Endometrium (tissue), 2 donors: ENCODE measurements around the gene SSH2.
"Not testable (repeated sequence)": the region's sequence is repeated elsewhere in the genome, so short reads cannot be mapped to it uniquely, and the experiment has no call there.

ENCODE experiments used
- FAIRE-seq: peaks from 2 replicates; lab custom pipeline; 2012; peaks lifted over from hg19 to GRCh38; lab: Jason Lieb, UNC
- donor health status: control.
- donor health status: control.

Gene SSH2, protein sequence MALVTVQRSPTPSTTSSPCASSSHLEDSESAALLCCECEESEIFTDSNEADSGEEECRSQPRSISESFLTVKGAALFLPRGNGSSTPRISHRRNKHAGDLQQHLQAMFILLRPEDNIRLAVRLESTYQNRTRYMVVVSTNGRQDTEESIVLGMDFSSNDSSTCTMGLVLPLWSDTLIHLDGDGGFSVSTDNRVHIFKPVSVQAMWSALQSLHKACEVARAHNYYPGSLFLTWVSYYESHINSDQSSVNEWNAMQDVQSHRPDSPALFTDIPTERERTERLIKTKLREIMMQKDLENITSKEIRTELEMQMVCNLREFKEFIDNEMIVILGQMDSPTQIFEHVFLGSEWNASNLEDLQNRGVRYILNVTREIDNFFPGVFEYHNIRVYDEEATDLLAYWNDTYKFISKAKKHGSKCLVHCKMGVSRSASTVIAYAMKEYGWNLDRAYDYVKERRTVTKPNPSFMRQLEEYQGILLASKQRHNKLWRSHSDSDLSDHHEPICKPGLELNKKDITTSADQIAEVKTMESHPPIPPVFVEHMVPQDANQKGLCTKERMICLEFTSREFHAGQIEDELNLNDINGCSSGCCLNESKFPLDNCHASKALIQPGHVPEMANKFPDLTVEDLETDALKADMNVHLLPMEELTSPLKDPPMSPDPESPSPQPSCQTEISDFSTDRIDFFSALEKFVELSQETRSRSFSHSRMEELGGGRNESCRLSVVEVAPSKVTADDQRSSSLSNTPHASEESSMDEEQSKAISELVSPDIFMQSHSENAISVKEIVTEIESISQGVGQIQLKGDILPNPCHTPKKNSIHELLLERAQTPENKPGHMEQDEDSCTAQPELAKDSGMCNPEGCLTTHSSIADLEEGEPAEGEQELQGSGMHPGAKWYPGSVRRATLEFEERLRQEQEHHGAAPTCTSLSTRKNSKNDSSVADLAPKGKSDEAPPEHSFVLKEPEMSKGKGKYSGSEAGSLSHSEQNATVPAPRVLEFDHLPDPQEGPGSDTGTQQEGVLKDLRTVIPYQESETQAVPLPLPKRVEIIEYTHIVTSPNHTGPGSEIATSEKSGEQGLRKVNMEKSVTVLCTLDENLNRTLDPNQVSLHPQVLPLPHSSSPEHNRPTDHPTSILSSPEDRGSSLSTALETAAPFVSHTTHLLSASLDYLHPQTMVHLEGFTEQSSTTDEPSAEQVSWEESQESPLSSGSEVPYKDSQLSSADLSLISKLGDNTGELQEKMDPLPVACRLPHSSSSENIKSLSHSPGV (N-terminal part only)

DNA sequence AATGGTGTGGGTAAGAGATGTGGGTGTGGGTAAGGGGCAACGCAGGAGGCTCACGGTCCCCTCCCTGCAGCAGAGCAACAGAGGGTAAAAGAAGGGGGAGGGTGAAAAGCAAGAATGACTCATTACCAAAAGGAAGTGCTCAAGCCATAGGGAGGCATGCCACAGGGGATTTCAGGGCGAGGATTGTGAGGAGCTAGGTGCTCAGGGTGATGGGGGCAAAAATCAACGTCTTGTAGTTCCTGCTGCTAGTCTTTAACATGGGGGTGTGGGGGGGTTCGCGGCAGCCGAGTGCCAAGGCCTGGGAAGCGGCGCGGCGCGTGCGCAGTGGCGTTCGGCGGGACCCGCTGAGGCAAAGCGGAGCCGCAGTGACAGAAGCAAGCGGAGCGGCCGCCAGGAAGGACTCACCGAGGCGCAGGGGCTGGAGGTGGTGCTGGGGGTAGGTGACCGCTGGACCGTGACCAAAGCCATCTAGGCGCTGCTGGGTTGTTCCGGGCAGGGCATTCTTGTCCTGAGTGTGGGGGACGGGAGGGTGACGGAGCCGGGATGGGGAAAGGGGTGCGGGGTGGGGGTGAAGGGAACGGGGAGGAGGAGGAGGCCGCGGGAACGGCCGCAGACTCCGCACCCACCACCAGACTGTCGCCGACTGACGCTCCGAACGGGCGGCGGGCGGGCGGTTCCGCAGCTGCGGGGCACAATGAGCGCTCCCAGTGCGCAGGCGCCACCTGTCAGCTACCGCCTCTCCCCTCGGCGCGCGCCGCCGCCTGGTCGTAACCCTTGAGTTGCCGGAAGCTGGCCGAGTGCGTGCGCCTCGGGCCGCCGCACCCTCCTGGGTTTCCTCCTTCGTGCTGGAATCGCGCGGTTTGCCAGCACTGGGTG is at the start of gene SSH2:
SSH2 (minus strand) TSS at position 696 of the 876 bp plus-strand sequence; CDS start at position 468, 228 bp downstream.
- FAIRE-seq, result no peak

DNA sequence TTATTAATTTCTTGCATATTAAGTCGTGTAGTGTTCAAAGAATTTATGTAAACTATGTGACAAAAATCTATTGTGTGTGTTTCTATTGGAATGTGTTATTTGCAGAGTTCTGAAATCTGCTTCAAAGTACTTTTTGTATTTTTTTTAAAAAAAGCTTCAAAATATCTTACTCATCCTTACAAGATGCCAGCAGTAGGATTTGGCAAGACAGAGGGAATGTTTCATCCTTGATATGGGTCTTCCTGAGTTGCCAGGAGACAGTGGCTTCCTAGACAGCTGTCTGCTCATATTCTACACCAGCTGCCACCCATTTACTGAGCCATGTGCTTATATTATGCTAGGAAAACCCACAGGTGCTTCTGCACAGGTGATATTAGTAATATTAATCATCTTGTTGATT is 47.8 kb upstream of the SSH2 start:
- no peak for FAIRE-seq

DNA sequence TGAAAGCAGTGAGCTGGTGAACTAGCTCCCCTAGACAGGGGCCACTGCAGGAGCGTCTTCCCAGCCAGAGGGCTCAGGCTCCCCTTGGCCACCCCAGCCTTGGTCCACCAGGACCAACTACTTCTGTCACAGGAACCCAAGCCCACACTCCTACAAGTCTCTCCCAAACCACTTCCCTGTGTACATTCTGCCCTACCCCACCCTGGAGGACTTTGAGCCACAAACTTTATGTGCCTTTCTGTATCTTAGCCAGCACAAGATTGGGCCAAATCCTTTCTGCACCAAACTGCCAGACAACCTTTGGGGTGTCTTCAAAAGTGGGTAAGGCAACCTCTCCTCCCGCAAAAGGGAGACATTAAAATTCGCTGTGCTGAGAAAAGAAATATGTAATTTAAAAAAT is 43.0 kb upstream of the SSH2 start:
- no peak for FAIRE-seq

DNA sequence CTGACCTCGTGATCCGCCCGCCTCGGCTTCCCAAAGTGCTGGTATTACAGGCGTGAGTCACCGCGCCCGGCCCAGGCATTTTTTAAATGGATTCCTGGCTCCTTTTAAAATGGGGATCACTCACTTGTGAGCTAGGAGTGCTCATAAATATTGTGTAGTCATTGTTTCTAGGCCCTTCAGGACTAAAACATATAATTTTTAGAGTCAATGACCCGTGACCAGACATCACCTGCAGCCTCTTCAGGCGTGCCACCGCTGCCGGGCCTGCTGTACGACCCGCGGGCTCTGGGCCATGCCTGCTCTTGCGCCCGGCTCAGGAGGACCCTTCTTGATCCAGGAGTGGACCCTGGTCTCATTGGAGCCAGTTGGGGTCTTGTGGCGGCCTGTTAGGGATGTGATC is 42.2 kb upstream of the SSH2 start:
- no peak for FAIRE-seq

DNA sequence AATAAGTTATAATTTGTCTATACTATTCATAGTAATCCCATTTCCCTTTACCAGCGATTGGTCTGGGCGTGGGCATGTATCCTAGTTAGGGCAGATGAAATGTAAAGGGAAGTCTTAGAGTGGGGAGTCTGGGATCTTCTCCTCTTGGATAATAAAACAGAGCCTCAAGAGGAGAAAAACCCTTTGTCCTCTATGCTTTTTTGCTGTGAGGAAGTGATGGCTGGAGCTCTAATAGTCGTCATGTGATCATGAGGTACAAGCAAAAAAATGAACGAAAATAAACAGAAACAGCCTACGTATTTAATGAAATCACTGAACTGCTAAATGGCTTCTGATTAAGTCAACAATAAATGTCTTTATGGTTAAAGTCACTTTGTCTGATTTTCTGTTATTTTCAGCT is 38.2 kb upstream of the SSH2 start:
- FAIRE-seq, result no peak

DNA sequence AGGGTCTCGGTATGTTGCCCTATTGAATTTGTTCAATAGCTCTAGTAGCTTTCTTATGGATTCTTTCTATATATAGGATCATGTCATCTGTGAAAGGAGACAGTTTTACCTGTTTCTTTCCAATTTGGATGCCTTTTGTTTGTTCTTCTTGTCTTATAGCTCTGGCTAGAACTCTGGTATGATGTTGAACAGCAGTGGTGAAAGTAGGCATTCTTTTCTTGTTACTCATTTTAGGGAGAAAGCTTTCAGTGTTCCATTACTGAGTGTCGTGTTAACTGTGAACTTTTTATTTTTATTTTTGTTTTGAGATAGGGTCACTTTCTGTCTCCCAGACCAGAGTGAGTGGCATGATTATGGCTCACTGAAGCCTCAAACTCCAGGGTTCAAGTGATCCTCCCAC is 32.6 kb upstream of the SSH2 start:
- no peak for FAIRE-seq

DNA sequence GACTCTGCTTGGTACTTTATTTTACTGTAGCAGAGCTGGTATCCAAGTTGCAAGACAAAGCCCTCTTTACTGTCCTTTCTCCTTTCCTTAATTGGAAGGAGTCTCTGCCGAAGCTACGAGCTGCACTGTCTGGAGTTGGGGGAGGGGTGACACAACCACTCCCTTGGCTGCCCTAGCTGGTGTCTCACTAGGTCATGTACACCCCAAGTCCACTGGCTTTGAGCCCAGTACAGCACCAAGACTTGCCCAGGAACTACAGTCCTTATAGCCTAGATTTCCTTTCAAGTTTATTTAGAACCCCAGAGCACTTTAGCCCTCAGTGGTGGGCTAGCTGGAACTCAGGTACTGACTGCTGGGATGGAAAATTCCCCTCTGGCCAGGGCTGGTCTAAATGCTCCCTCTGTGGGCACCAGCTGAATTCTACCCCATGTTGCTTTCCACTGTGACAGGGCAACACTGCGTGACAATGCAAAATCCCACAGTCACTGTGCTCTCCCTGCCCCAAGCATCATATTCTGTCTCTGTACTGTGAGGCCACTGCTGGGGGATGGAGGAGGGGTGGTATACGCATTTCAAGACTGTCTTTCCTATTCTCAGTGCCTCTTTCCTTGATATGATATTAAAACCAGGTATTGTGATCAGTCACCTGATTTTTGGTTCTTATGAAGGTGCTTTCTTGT is 29.8 kb upstream of the SSH2 start:
- FAIRE-seq, result no peak

DNA sequence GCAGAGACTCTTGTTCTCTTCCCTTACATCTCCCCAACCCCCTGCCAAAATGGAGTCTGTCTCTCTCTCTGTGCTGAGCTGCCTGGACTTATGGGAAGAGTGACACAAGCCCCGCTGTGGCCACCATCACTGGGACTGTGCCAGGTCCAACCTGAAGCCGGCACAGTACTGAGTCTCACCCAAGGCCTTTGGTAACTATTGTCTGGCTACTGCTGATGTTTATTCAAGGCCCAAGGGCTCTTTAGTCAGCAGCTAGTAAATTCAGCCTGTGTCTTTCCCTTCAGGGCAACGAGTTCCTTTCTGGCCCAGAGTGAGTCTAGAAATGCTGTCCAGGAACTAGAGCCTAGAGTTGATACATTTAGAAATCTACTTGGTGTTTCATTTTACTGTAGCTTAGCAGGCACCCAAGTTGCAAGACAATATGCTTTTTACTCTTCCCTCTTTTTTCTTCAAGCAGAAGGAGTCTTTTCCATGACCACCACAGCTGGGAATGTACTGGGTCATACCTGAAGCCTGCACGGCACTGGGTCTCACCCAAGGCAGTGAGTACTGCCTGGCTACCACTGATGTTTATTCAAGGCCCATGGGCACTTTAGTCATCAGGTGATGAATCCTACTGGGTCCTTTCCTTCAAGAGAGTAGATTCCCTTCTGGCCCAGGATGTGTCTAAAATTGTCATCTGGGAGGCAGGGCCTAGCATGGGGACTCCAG is 29.1 kb upstream of the SSH2 start:
- no peak for FAIRE-seq

DNA sequence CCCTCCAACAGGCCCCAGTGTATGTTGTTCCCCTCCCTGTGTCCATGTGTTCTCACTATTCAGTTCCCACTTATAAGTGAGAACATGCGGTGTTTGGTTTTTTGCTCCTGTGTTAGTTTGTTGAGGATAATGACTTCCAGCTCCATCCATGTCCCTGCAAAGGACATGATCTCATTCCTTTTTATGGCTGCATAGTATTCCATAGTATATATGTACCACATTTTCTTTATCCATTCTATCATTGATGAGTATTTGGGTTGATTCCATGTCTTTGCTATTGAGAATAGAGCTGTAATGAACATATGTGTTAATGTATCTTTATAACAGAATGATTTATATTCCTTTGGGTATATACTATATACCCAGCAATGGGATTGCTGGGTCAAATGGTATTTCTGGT is 27.5 kb upstream of the SSH2 start:
- FAIRE-seq, result not testable (repeated sequence)

DNA sequence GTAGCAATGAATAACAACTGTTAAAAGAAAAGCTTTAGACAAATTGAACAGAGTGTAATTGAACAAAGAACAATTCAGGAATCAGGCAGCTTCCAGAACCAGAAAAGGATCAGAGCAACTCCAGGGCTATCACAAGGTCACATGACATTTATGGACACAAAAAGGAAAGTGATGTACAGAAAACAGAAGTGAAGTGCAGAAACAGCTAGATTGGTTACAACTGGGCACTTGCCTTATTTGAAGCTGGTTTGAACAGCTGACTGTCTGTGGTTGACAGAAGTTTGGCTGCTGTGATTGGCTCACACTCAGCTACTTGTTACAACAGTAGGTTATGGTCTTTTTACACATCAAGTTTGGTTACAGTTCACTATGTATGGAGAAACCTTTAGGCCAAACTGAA is 26.2 kb upstream of the SSH2 start:
- no peak for FAIRE-seq

DNA sequence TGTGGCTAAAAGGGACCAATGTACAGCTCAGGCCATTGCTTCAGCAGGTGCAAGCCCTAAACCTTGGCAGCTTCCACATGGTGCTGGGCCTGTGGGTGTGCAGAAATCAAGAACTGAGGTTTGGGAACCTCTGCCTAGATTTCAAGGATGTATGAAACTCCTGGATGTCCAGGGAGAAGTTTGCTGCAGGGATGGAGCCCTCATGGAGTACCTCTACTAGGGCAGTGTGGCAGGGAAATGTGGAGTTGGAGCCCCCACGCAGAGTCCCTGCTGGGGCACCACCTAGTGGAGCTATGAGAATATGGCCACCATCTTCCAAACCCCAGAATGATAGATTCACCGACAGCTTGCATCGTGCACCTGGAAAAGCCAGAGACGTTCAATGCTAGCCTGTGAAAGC is 24.4 kb upstream of the SSH2 start:
- FAIRE-seq, result no peak

DNA sequence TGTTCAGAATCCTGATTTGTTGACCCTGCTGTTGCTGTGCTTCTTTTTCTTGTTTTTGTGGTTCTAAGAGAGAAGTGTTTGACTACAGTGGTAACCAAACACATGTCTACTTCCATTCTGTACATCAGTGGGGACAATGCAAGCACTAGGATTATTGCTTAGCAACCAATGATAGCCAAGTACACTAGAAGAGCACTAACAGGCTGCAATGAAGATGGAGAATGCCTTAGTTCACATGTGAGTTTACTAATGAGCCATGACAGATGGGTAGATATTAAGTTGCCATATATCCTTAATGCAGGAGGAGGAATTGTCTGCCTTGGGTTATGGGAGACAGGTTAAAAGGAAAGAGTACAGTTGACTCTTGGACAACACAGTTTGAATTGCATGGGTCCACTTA is 19.7 kb upstream of the SSH2 start:
- no peak for FAIRE-seq

DNA sequence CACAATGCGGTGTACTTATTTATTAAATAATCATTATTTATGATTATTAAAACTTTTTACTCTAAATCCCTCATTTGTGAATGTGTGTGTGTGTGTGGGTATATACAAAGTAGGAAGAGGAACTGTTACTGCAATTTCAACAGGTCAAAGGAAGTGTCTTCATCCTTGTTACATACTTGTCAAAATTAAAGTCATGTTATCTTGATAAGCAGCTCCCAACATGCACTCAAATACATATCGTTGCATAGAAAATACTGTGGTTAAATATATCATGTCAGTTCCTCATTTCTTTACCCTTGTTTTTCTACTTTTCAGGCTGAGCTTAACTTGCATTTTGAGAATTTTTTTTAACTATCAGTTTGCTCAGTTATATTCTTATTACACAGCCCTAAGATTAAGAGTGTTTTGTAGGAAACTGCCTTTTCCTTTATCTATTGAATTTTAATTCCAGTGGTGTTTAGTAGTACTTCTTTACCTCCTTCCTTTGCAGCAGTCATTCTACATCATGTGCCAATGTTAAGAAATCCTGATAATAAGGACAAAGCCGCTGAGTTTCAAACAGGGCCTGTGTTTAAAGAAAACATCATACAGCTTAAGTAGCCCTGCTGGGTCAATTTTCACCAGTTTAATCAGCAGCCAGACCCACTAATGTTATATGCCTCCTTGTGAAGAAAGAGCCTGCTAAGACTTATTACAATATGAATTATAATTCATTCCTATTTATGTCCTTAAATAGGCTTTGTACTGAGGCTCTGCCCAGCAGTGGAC is 18.6 kb upstream of the SSH2 start:
- FAIRE-seq, result no peak

DNA sequence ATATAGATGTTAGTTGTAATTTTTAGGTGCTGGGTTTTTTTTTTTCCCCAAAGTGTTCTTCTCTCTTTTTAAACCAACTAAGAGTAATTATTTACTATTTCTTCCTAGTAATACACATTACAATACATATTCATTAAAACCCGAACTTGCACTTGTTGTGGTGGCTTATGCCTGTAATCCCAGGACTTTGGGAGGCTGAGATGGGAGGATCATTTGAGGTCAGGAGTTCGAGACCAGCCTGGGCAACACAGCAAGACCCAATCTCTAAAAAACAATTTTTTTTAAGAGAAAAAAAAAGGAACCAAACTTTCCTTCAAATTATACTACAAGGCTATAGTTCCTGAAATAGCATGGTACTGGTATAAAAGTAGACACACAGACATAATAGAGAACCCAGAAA is 15.3 kb upstream of the SSH2 start:
- FAIRE-seq, result no peak

DNA sequence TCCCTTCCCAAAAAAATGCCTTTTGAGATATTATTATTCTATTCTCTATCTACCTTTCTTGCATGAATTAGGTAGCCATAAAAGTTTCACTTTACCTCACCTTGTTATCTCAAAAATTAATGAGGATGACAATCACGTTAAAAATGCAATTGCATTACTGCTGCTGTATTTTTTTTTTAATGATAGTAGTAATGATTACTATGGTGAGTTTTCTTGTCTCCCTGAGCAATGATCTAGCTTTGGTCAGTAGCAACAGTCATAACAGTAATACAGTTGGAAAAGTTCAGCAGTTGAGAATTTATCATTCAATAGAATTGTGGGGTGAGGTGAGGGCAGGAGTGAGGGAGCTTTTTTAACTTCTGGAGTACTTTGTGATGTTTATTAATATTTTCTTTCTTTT is 11.3 kb upstream of the SSH2 start, which contains the start of gene EFCAB5:
EFCAB5 (plus strand) TSS at position 301 of the 400 bp plus-strand sequence. CDS start 163 bp downstream, outside the sequence.
- FAIRE-seq, result no peak

DNA sequence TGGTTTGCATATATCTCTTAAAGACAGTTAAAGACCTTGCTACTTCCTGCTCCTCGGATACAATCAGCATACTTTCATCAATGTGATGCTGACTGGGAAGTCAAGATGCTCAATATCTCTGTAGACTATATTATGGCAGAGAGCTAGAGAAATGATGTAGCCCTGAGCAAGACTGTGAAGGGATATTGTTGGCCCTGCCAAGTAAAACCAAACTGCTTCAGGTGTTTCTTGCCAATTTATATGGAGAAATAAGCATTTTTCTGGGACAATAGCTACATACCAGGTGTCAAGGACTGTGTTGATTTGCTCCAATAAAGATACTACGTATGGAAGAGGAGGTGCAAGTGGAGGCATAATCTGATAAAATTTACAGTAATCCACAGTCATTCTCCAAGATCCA is 6.7 kb upstream of the SSH2 start:
- FAIRE-seq, result no peak

DNA sequence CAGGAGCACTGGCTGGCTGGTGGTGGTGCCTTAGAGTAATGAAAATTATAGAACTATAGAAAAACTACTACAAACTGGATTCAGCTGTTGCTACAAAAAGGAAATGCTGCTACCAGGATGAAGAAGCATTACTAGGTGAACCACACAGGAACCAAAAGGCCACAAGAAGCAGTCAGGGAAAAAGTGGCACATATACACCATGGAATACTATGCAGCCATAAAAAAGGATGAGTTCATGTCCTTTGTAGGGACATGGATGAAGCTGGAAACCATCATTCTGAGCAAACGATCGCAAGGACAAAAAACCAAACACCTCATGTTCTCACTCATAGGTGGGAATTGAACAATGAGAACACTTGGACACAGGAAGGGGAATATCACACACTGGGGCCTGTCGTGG is 5.9 kb upstream of the SSH2 start:
- not testable (repeated sequence) for FAIRE-seq

DNA sequence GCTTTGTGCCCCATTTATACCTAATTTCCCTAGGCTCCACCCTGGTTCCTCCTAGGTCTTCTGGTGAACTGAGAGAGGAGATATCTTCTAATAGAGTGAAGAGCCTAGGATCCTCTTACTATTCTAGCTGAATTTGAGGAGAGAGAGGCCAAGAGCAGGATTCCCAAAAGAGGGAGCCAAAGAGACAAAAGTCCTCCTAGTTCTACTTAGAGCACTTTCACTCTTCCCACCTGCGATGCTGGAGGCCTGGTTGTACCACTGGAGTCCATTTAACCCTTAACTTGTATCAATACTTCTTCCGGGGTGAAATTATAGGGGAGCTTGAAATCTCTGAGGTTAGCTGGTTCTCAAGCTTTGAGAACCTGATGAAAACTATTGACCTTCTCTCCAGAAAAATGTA is 3.4 kb upstream of the SSH2 start:
- FAIRE-seq, result no peak

DNA sequence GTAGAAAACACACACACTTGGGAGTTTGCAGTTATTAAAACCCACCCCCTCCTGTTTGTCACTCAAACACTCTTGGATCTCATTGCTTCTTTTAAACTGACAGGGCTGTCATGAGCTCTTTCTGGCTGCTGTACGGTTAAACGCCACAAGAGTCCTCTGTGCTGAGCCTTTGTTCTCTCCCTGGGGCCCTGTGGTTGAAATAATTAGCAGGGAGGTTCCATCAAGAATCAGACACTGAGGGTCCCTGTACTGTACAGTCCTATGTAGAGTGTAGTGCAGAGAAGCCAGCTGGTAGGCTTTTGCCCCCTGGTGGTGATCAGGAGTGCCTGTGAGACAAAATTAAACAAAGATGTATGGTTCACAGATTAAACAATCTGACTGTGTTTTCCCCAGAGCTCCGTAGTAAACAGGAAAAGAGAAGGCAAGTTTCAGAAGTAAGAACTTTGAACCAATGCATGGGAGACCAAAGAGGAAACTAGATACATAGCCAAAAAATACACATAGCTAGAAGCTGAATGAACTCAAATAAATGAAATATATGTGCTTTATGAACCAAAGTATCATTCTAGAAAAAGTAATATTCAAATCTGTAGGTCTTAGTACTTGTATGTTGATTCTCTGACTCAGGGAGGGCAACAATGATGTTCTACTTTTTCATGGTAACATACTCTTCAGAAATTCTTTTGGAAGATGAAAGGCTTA is 1.4 kb upstream of the SSH2 start:
- peak; percentile 74 for FAIRE-seq
